Mucosa of descending colon (tissue), 3 donors: ENCODE measurements around the gene FBXW11. TPM values are rescaled to one million over a fixed set of nuclear protein-coding genes. Genes with fewer than 3 reads are reported as not detected.

ENCODE experiments used
- ATAC-seq: fragments of 200-7000 bp; cut with Tn5 transposase; one replicate; pipeline ENCODE4 v1.9.1; 2020; ENCODE audit warnings: mild to moderate bottlenecking, moderate library complexity
- DNase-seq, 3 donors: peaks; one replicate each; pipeline ENCODE4 v3.0.0-alpha.2; 2020
- H3K36me3 ChIP-seq: fragments of 200-600 bp; one replicate; pipeline ENCODE4 v1.8.0; 2021; ENCODE audit warnings: low read depth, mild to moderate bottlenecking
- H3K4me1 ChIP-seq: fragments of 200-600 bp; one replicate; pipeline ENCODE4 v1.8.0; 2021; ENCODE audit warnings: low read depth, mild to moderate bottlenecking
- H3K4me3 ChIP-seq: fragments of 200-600 bp; one replicate; pipeline ENCODE4 v1.8.0; 2021; ENCODE audit warnings: mild to moderate bottlenecking
- H3K9me3 ChIP-seq: fragments of 200-600 bp; one replicate; pipeline ENCODE4 v1.8.0; 2021; ENCODE audit warnings: mild to moderate bottlenecking
- intact Hi-C, 2 donors: fragments of 100-400 bp; cut with DNase I in 1 of 2; cut with micrococcal nuclease in 1 of 2; formaldehyde crosslinking; loops; one replicate each; pipeline versions ENCODE4 v1.11.0 to v1.11.1; 2022; cut with DNase I, micrococcal nuclease
- total RNA-seq, 3 donors: library from RNA; stranded (reverse); fragmentation: NEBNext Ultra II Directional in 2 of 3; extraction: Animal tissue kit (Norgen Biotek cat#: 25700) in 2 of 3; gene quantifications; one replicate each; pipeline versions ENCODE4 v1.2.1 to v1.2.4, GENCODE V29; 2021 to 2023
- TF ChIP-seq, protein P1 (sequence below): fragments of 200-600 bp; IDR thresholded peaks from one replicate; pipeline ENCODE4 v1.8.0; 2022; ENCODE audit warnings: antibody characterized with exemption, mild to moderate bottlenecking
- donor health status: DM: no; HTN: no; CAD: no; lungs with moderate emphysema.
- donor health status: DM: no; HTN: no; CAD: no.
- donor health status: DM: no; HTN: yes; CAD: no.

Gene FBXW11
- total RNA-seq, 3 donors from 2014 or later = 37.2 to 50.2 (median 39.5) TPM

DNA sequence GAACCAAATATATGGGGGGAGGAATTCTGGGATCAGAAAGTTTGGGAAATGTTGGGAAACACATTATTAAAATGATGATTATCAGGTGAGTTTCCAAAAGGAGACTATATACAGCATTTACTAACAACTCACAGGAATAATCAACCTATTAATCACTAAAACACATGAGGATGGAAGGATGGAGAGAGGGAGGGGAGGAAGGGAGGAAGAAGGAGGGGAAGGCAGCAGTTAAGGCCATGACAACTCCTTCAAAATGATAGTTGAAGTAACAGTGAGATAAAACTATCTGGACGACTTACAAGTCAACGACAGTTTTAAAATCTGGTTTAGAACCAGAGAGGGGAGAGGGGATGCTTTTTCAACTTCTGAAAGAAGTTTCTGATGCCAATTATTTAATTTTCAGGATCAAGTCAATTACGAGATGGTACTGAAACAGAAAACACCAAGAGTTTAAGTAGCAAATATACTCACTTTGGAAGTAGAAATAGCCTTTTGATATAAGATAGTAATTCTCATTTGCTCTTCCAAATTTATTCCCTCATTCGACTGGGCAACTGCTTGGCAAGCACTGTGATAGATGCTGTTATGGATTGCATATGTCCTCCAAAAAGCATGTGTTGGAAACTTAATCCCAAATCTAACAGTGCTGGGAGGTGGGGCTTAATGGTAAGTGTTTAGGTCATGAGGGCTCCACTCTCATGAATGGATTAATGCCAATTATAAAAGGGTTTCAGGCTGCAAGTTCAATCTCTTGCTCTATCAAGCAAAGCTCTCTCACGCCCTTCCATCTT is 30.4 kb downstream of the FBXW11 start:
- intact Hi-C loops = no loop called here
- Histone ChIP-seq H3K4me3 (no peak overlapping the region), H3K4me1 (no peaks in the 10 kb centered on the region), H3K36me3 (no peaks in the 10 kb centered on the region), H3K9me3 (peaks cover 19% of the 10 kb centered on the region)
- no peak for DNase-seq
- TF ChIP-seq, protein P1, sequence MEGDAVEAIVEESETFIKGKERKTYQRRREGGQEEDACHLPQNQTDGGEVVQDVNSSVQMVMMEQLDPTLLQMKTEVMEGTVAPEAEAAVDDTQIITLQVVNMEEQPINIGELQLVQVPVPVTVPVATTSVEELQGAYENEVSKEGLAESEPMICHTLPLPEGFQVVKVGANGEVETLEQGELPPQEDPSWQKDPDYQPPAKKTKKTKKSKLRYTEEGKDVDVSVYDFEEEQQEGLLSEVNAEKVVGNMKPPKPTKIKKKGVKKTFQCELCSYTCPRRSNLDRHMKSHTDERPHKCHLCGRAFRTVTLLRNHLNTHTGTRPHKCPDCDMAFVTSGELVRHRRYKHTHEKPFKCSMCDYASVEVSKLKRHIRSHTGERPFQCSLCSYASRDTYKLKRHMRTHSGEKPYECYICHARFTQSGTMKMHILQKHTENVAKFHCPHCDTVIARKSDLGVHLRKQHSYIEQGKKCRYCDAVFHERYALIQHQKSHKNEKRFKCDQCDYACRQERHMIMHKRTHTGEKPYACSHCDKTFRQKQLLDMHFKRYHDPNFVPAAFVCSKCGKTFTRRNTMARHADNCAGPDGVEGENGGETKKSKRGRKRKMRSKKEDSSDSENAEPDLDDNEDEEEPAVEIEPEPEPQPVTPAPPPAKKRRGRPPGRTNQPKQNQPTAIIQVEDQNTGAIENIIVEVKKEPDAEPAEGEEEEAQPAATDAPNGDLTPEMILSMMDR = no peak
- ATAC-seq = no peak

DNA sequence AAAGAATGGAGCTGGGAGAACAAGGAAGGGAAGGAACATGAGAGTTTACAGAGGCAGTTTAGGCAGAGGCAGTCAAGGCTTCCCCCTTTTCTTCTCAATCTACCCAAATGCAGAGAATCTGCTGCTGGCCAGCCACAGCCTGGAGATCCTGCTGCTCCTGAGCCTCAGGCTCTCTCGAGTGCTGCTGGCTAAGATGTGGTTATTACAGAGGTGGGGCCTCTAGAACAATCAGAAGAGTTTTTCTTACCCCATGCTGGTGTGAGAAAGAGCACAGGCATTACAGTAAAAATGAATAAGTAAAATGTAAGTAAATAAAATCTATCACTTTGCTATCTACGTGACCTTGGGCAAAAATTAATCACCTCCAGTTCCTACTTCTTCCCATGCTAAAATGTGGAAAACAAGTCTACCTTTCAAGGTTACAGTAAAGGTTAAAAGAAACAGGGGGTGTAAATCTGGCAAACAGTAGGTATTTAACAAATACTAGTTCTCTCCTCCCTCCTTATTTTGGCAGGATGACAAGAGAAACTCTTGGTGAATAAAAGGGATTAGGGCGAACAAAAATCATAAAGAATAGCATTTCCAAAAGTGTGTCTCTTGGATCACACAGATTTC is 31.1 kb downstream of the FBXW11 start:
- intact Hi-C loops = no loop called here
- H3K4me1 ChIP-seq = no peaks in the 10 kb centered on the region
- DNase-seq = no peak
- TF ChIP-seq, protein P1 = no peak
- no peak overlapping the region for H3K4me3 ChIP-seq
- no peaks in the 10 kb centered on the region for H3K36me3 ChIP-seq
- peaks cover 15% of the 10 kb centered on the region for H3K9me3 ChIP-seq
- no peak for ATAC-seq

DNA sequence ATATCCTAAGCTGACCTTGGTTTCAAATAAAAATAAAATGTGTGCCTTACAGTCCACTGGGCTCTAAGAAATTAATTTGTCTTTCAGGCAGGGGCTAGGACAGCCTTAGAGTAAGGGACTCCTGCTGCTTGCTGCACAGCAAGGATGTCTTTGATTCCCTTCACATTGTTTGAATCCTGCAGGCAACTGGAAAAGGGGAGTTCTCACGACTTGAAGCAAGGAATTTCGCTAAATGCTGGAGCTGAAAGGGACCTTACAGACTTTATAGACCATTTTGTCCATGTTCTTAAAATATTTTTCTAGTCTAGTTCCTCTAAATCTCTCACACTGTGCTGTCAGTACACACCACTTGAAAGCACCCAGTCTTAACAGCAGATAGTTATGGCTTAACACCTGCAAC is 35.6 kb downstream of the FBXW11 start:
- H3K4me1 ChIP-seq = no peaks in the 10 kb centered on the region
- no peak for ATAC-seq
- H3K4me3 ChIP-seq = no peak overlapping the region

DNA sequence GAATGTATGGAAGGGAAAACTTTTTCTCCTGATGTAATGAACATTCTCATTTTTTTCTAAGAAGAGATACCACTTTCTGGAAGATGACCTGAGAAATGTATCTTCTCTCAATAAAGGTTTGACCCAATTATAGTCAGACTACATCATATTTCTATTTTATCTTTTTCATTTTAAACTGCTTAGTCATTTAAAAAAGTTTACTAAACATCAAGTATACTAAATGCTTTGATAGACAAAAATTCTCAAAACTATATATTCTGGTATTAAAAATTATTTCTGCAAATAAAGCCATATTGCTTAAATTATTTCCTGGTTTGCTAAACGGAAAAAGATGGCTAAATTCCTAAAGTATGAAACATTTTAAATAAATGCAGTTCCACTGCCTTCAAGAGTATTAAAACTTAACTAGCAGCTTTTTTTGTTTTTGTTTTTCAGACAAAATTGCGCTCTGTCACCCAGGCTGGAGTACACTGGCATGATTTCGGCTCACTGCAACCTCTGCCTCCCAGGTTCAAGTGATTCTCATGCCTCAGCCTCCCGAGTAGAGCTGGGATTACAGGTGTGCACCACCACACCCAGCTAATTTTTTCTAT is 37.1 kb downstream of the FBXW11 start:
- Histone ChIP-seq H3K4me3 (no peak overlapping the region), H3K9me3 (no peaks in the 10 kb centered on the region), H3K4me1 (no peaks in the 10 kb centered on the region), H3K36me3 (no peaks in the 10 kb centered on the region)
- no peak for DNase-seq
- intact Hi-C loops = no loop called here
- ATAC-seq = no peak
- TF ChIP-seq, protein P1 = no peak

More for the DNA sequence above, 35.6 kb downstream of the FBXW11 start:
- no peaks in the 10 kb centered on the region for H3K36me3 ChIP-seq
- intact Hi-C loops = no loop called here
- no peaks in the 10 kb centered on the region for H3K9me3 ChIP-seq
- no peak for DNase-seq
- TF ChIP-seq, protein P1 = no peak

DNA sequence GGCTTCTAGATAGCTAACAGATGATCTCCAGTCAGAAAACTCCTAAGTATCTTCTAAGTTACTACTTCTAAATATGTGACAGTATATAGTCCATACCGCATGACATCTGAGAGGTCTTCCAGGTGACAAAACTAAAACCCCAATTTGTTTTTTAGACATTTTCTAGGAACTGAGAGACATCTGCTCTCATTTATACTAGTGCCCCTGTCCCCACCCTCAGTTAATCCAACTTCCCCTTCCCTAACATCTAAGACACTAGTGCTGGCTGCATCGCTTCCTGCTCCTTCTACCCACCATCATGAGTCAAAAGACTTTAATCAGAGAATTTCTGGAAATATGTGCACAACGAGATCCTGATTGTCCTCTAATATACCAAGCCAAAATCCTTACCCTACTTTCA is 37.9 kb downstream of the FBXW11 start:
- Histone ChIP-seq H3K36me3 (no peaks in the 10 kb centered on the region), H3K4me1 (no peaks in the 10 kb centered on the region), H3K4me3 (no peak overlapping the region), H3K9me3 (no peaks in the 10 kb centered on the region)
- DNase-seq = no peak
- TF ChIP-seq, protein P1 = no peak
- no peak for ATAC-seq
- intact Hi-C loops = no loop called here
